AG04450 (cell line): ENCODE data around the gene CCDC80. TPM values are rescaled to one million over a fixed set of nuclear protein-coding genes. Genes with fewer than 3 reads are reported as not detected.

Source experiments
- CTCF ChIA-PET: fragments of 300-600, 350-600 bp; formaldehyde crosslinking; extraction: SDS; loops from one replicate; lab custom pipeline; 2022; ENCODE audit warnings: antibody characterized with exemption, inconsistent platforms; lab: Charles Lee
- POLR2A ChIA-PET: fragments of 350-600 bp; formaldehyde crosslinking; extraction: SDS; loops from one replicate; lab custom pipeline; 2021; ENCODE audit warnings: antibody characterized with exemption, inconsistent platforms; lab: Yijun Ruan, JAX
- DNase-seq: peaks from one replicate; pipeline ENCODE4 v3.0.0-alpha.2; 2011; ENCODE audit warnings: low read depth, low spot score
- H3K27ac ChIP-seq: one replicate; pipeline ENCODE4 v1.5.1; 2012; ENCODE audit warnings: low read depth, low read length, control low read depth
- H3K27me3 ChIP-seq: one replicate; pipeline ENCODE4 v1.6.0; 2012; ENCODE audit warnings: low read length; ENCODE audit not compliant: control insufficient read depth, insufficient read depth
- H3K4me3 ChIP-seq: 2 replicates; pipeline ENCODE4 v1.5.1; 2011; ENCODE audit warnings: mild to moderate bottlenecking, low read depth, low read length, control low read depth
- H3K9me3 ChIP-seq: 2 replicates; pipeline ENCODE4 v1.5.1; 2012; ENCODE audit warnings: low read length; ENCODE audit not compliant: control insufficient read depth, insufficient read depth
- polyA plus RNA-seq: library from polyadenylated mRNA; depleted of rRNA; stranded (reverse); fragments of >200 nt; gene quantifications from 2 replicates; pipeline ENCODE4 v1.2.3, GENCODE V29; 2011
- TF ChIP-seq, protein P1 (sequence below): IDR thresholded peaks from 2 replicates; pipeline ENCODE4 v1.5.1; 2011; ENCODE audit warnings: low read depth, low read length, control low read depth, inconsistent platforms

The CCDC80 gene
- polyA plus RNA-seq, 1 experiment = 202 TPM

DNA sequence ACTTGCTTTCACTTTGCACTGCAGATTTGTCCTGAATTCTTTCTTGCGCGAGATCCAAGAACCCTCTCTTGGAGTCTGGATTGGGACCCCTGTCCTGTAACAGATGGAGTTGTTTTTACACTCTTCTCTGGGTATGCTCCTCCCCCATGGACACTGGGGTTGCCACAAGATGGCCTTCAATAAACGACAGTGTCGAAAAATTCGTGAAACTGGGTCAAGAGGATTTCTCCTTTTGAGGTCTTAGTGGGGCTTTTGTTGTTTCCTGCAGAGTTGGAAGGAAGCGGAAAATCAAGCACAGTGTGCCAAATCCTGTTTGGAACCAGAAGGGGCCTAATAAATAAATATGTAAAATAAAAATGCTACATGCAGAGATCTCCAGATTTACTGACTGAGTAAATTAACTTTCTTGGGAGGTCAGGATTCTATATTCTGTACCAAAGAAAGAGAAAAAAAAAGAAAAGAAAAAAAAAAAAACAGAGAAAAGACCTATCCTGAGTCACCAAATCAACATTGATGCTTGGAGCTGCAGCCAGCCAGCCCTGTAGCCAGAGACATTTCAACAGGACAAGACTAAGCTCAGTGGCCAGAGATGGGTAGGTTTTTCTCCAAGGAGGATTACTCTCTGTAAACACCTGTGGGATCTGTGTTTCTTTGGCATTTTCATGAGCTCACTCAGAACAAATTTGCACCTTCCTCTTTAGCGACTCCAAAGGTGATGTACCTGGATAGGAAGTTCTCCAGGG lies 24.8 kb downstream of the CCDC80 start:
- TF ChIP-seq, protein P1, sequence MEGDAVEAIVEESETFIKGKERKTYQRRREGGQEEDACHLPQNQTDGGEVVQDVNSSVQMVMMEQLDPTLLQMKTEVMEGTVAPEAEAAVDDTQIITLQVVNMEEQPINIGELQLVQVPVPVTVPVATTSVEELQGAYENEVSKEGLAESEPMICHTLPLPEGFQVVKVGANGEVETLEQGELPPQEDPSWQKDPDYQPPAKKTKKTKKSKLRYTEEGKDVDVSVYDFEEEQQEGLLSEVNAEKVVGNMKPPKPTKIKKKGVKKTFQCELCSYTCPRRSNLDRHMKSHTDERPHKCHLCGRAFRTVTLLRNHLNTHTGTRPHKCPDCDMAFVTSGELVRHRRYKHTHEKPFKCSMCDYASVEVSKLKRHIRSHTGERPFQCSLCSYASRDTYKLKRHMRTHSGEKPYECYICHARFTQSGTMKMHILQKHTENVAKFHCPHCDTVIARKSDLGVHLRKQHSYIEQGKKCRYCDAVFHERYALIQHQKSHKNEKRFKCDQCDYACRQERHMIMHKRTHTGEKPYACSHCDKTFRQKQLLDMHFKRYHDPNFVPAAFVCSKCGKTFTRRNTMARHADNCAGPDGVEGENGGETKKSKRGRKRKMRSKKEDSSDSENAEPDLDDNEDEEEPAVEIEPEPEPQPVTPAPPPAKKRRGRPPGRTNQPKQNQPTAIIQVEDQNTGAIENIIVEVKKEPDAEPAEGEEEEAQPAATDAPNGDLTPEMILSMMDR = no peak
- H3K4me3 ChIP-seq = no peak overlapping the region
- no peaks in the 10 kb centered on the region for H3K27me3 ChIP-seq
- H3K9me3 ChIP-seq = no peaks in the 10 kb centered on the region
- no peak for DNase-seq
- ChIA-PET CTCF (no interaction called here), POLR2A (interaction anchor here (0.7 kb wide), 4 partner anchors 10 to 677 kb away, joined by 3 to 8 read pairs (median 6); no protein-coding TSS in a partner anchor)
- H3K27ac ChIP-seq = no peak overlapping the region

DNA sequence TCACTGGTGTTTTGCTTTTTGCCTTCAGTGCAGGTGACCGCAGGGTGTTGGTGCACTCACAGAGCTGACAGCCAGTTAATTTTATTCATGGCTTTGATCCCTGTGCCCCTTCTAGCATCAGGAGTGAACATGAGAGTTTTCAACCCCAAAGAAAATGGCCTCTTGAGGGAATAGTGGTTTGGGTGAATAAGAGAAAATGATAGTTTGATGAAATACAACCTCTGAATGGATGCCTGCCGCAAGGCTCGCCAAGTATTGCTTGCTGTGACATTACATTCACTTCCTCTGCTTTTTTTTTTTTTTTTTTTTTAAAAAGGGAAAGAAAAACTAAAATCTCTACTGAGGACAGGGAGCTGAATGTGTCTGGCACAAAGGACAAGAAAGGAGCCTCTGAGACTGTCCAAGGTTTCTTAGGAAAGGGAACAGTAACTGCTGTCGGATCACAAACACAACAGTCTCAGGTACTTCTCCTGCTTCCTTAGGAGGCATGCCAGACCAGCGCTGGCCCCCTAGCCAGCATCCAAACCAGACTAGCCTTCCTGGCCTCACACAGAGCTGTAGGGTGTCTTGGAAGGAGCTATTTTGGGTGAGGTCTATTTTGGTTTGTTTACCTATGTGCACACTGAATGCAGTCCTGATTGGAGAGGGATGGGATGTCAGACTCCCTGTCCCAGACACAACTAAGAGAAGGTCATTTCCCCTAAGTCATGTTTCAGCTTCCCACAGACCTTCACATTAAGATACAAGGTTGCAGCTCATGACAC lies 29.0 kb downstream of the CCDC80 start:
- POLR2A ChIA-PET = no interaction called here
- H3K27me3 ChIP-seq = no peaks in the 10 kb centered on the region
- CTCF ChIA-PET = interaction anchor here (0.6 to 1.5 kb wide), 5 partner anchors 10 to 429 kb away, joined by 3 to 8 read pairs (median 3); no protein-coding TSS in a partner anchor
- DNase-seq = no peak
- no peaks in the 10 kb centered on the region for H3K9me3 ChIP-seq
- no peak overlapping the region for H3K4me3 ChIP-seq
- TF ChIP-seq, protein P1 = no peak
- no peak overlapping the region for H3K27ac ChIP-seq

DNA sequence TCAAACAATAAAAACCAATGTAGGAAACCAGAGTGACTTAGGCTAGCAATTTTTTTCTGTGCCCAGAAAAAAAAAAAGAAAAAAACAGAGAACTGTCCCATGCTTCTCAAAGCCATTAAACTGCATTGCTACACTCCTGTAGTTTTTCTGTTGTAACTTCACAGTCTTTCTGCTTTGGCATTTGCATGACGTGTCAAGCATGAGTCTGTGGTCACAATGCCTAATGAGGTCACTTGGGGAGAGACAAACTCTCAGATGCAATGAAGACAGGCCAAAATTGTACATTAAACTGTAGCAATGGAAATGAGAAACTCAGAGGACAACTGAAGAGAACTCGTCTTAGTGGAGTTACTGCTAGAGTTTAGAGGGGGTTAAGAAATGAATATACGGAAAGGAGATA lies 30.8 kb downstream of the CCDC80 start:
- H3K27ac ChIP-seq = no peak overlapping the region
- no peak for DNase-seq
- no peaks in the 10 kb centered on the region for H3K27me3 ChIP-seq
- H3K9me3 ChIP-seq = no peaks in the 10 kb centered on the region
- TF ChIP-seq, protein P1 = no peak
- H3K4me3 ChIP-seq = no peak overlapping the region
- ChIA-PET POLR2A (no interaction called here), CTCF (no interaction called here)

DNA sequence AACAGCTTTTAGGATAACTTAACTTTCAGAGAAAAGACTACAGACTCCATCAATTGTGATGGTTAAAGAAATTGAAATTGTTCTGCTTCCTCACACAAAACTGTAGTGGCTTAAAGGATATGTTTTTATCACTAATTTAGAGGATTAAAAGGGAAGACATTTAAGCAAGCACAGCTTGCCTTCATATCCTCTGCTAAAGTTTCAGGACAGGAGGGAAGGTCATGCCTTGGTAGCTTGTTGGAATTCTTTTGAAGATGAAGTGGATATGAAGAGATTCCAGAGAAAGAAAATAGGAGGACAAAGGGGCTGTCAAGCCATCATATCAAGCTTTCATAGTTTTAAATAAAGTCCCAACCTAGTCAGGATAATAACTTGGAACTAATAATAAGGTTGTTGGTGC lies 33.1 kb downstream of the CCDC80 start:
- Histone ChIP-seq H3K4me3 (no peak overlapping the region), H3K9me3 (no peaks in the 10 kb centered on the region), H3K27me3 (no peaks in the 10 kb centered on the region), H3K27ac (no peak overlapping the region)
- ChIA-PET POLR2A (no interaction called here), CTCF (interaction anchor here (2.4 kb wide), 1 partner anchor 25 kb away, joined by 9 read pairs; no protein-coding TSS in a partner anchor)
- TF ChIP-seq, protein P1 = no peak
- DNase-seq = no peak
